ENCODE results near the gene SARNP.

SARNP gene

GRCh38 chr12:55818886-55819285 lies 1.4 kb upstream of the SARNP start:
- Histone ChIP-seq H3K4me3 (ENCODE audit: low read depth, low read length) (peak overlapping the region; percentile 99), H3K9ac (no peak overlapping the region), H2AFZ (no peak overlapping the region), H3K36me3 (ENCODE audit: control insufficient read depth, insufficient read depth, low read length) (no peaks in the 10 kb centered on the region), H3K9me3 (ENCODE audit: control insufficient read depth, low read length) (no peaks in the 10 kb centered on the region), H3K27me3 (ENCODE audit: control insufficient read depth, insufficient read depth, low read length) (no peaks in the 10 kb centered on the region), H3K79me2 (peaks cover 32% of the 10 kb centered on the region), H3K4me1 (peaks cover under 1% of the 10 kb centered on the region), H3K27ac (no peak overlapping the region), H3K4me2 (ENCODE audit: low read length) (no peak overlapping the region)
- TF ChIP-seq CTCF (IDR thresholded peaks at IDR 0.05): no peak

GRCh38 chr12:55818140-55818728 lies 710 bp upstream of the SARNP start:
- Histone ChIP-seq H3K79me2 (peaks cover 38% of the 10 kb centered on the region), H3K4me3 (ENCODE audit: low read depth, low read length) (peak overlapping the region; percentile 99), H3K36me3 (ENCODE audit: control insufficient read depth, insufficient read depth, low read length) (no peaks in the 10 kb centered on the region), H3K9me3 (ENCODE audit: control insufficient read depth, low read length) (no peaks in the 10 kb centered on the region), H3K4me1 (peaks cover 2% of the 10 kb centered on the region), H3K27me3 (ENCODE audit: control insufficient read depth, insufficient read depth, low read length) (no peaks in the 10 kb centered on the region), H2AFZ (peak overlapping the region; percentile 89), H3K9ac (no peak overlapping the region), H3K4me2 (ENCODE audit: low read length) (peak overlapping the region; percentile 90), H3K27ac (peak overlapping the region; percentile 79)
- no peak for TF ChIP-seq CTCF (IDR thresholded peaks at IDR 0.05)

- no peaks in the 10 kb centered on the region for H3K36me3 ChIP-seq (ENCODE audit: control insufficient read depth, insufficient read depth, low read length)
- peak overlapping the region; percentile 99 for H3K4me3 ChIP-seq (ENCODE audit: low read depth, low read length)
- H3K4me1 ChIP-seq: peaks cover 2% of the 10 kb centered on the region
- H3K9me3 ChIP-seq (ENCODE audit: control insufficient read depth, low read length): no peaks in the 10 kb centered on the region
- peaks cover 45% of the 10 kb centered on the region for H3K79me2 ChIP-seq
- H3K9ac ChIP-seq: no peak overlapping the region
- H3K4me2 ChIP-seq (ENCODE audit: low read length): peak overlapping the region; percentile 95
- H3K27ac ChIP-seq: peak overlapping the region; percentile 79
- TF ChIP-seq CTCF (IDR thresholded peaks at IDR 0.05): no peak
- H3K27me3 ChIP-seq (ENCODE audit: control insufficient read depth, insufficient read depth, low read length): no peaks in the 10 kb centered on the region
- peak overlapping the region; percentile 88 for H2AFZ ChIP-seq
Observed at GRCh38 chr12:55816881-55817344, 611 bp downstream of the SARNP start.

- H2AFZ ChIP-seq: no peak overlapping the region
- peaks cover 2% of the 10 kb centered on the region for H3K4me1 ChIP-seq
- no peaks in the 10 kb centered on the region for H3K36me3 ChIP-seq (ENCODE audit: control insufficient read depth, insufficient read depth, low read length)
- no peaks in the 10 kb centered on the region for H3K27me3 ChIP-seq (ENCODE audit: control insufficient read depth, insufficient read depth, low read length)
- no peak overlapping the region for H3K4me3 ChIP-seq (ENCODE audit: low read depth, low read length)
- no peak overlapping the region for H3K27ac ChIP-seq
- no peak for TF ChIP-seq CTCF (IDR thresholded peaks at IDR 0.05)
- H3K4me2 ChIP-seq (ENCODE audit: low read length): no peak overlapping the region
- no peak overlapping the region for H3K9ac ChIP-seq
- H3K79me2 ChIP-seq: peaks cover 56% of the 10 kb centered on the region
- H3K9me3 ChIP-seq (ENCODE audit: control insufficient read depth, low read length): no peaks in the 10 kb centered on the region
Observed at GRCh38 chr12:55815473-55815872, 2.1 kb downstream of the SARNP start.

GRCh38 chr12:55814257-55814656 lies 3.3 kb downstream of the SARNP start:
- Histone ChIP-seq H3K9me3 (ENCODE audit: control insufficient read depth, low read length) (no peaks in the 10 kb centered on the region), H3K36me3 (ENCODE audit: control insufficient read depth, insufficient read depth, low read length) (no peaks in the 10 kb centered on the region), H3K4me2 (ENCODE audit: low read length) (no peak overlapping the region), H3K4me3 (ENCODE audit: low read depth, low read length) (no peak overlapping the region), H2AFZ (no peak overlapping the region), H3K27me3 (ENCODE audit: control insufficient read depth, insufficient read depth, low read length) (no peaks in the 10 kb centered on the region), H3K79me2 (peaks cover 63% of the 10 kb centered on the region), H3K9ac (no peak overlapping the region), H3K27ac (no peak overlapping the region), H3K4me1 (peaks cover 2% of the 10 kb centered on the region)
- no peak for TF ChIP-seq CTCF (IDR thresholded peaks at IDR 0.05)

All from parathyroid adenoma (tissue), 2 donors.